K562 (cell line): ENCODE measurements around the gene TTL. TPM values are rescaled to one million over a fixed set of nuclear protein-coding genes. Genes with fewer than 3 reads are reported as not detected.

Experiments used
- ARID1B ChIP-seq: fragments of 450-650 bp; IDR thresholded peaks from 2 replicates; pipeline ENCODE4 v1.6.1; 2016; ENCODE audit warnings: antibody characterized with exemption, mild to moderate bottlenecking, inconsistent platforms
- EGR1 ChIP-seq: fragments of 450-650 bp; conservative IDR thresholded peaks from 2 replicates; pipeline ENCODE4 v1.6.1; 2017; ENCODE audit warnings: mild to moderate bottlenecking
- EP300 ChIP-seq: IDR thresholded peaks from 2 replicates; pipeline ENCODE4 v1.6.1; 2012; ENCODE audit warnings: low read length, improper control_type of control experiment
- ETS1 ChIP-seq: conservative IDR thresholded peaks from 2 replicates; pipeline ENCODE4 v1.6.1; 2011; ENCODE audit warnings: low read depth, mild to moderate bottlenecking, low read length; ENCODE audit not compliant: control insufficient read depth
- KDM5B ChIP-seq: fragments of 200-600 bp; sonication (generic); IDR thresholded peaks from 2 replicates; pipeline ENCODE4 v1.6.1; 2012; ENCODE audit warnings: low read depth, mild to moderate bottlenecking, moderate library complexity, low read length, control low read depth, inconsistent platforms; ENCODE audit not compliant: insufficient replicate concordance
- KLF1 ChIP-seq: fragments of 450-650 bp; IDR thresholded peaks from 2 replicates; pipeline ENCODE4 v1.6.1; 2016; ENCODE audit warnings: missing genetic modification characterization, missing compliant biosample characterization
- KLF13 ChIP-seq: fragments of 450-650 bp; IDR thresholded peaks from 2 replicates; pipeline ENCODE4 v1.6.1; 2016; ENCODE audit warnings: missing genetic modification characterization, low read depth, mild to moderate bottlenecking, missing compliant biosample characterization, moderate library complexity, borderline replicate concordance
- MAFF ChIP-seq: IDR thresholded peaks from 2 replicates; pipeline ENCODE4 v1.6.1; 2012; ENCODE audit warnings: low read length, improper control_type of control experiment
- MYC ChIP-seq, 2 experiments: fragments of 250-450 bp in 1 of 2; sonication (Bioruptor Pico) in 1 of 2; IDR thresholded peaks; 2 replicates each; pipeline versions ENCODE4 v1.5.1 to v1.6.1; 2012 to 2021; ENCODE audit warnings: low read depth in 2 of 2, borderline replicate concordance in 1 of 2, improper control_type of control experiment in 1 of 2, low read length in 1 of 2, mild to moderate bottlenecking in 1 of 2, moderate library complexity in 1 of 2
- NONO ChIP-seq, 2 experiments: fragments of 200-400 bp in 1 of 2; fragments of 450-650 bp in 1 of 2; formaldehyde crosslinking in 1 of 2; IDR thresholded peaks; 2 replicates each; pipeline ENCODE4 v1.6.1; 2017; ENCODE audit warnings: low read depth in 2 of 2, mild to moderate bottlenecking in 2 of 2, moderate library complexity in 2 of 2, low read length in 1 of 2
- PHF8 ChIP-seq: fragments of 200-600 bp; sonication (generic); IDR thresholded peaks from 2 replicates; pipeline ENCODE4 v1.6.1; 2012; ENCODE audit warnings: mixed run types, mild to moderate bottlenecking, inconsistent platforms, low read length, moderate library complexity, borderline replicate concordance
- POLR2AphosphoS5 ChIP-seq: IDR thresholded peaks from 2 replicates; pipeline ENCODE4 v1.6.1; 2011; ENCODE audit warnings: mild to moderate bottlenecking, low read depth, low read length, moderate library complexity; ENCODE audit not compliant: control insufficient read depth, insufficient read depth
- polyA plus RNA-seq, 8 experiments: library from polyadenylated mRNA; depleted of rRNA in 4 of 8; stranded (reverse) in 5 of 8; unstranded in 3 of 8; fragments of >200 nt; fragmentation: Nextera tagmentation in 2 of 8; fragmentation: Illumina TruSeq in 1 of 8; extraction: Ambion mirVana in 2 of 8; extraction: Trizol in 1 of 8; gene quantifications; 2 replicates each; pipeline versions ENCODE4 v1.2.1 to v1.2.3, GENCODE V29; 2011 to 2014; ENCODE audit warnings: inconsistent platforms in 1 of 8, missing spikeins in 1 of 8
- total RNA-seq, 7 experiments: library from RNA; depleted of rRNA in 6 of 7; stranded (reverse); fragments of >200 nt in 6 of 7; fragmentation: Illumina TruSeq in 2 of 7; extraction: Trizol in 2 of 7; gene quantifications; 2 replicates each; pipeline versions ENCODE4 v1.2.1 to v1.2.3, GENCODE V29; 2011 to 2021; ENCODE audit warnings: low replicate concordance in 1 of 7
- TF ChIP-seq, protein P1 (sequence below): fragments of 450-650 bp; IDR thresholded peaks from 2 replicates; pipeline ENCODE4 v1.6.1; 2017; ENCODE audit warnings: antibody characterized with exemption, mild to moderate bottlenecking
- TF ChIP-seq, protein P2 (sequence below): fragments of 250-450 bp; sonication (Bioruptor Pico); IDR thresholded peaks from 2 replicates; pipeline ENCODE4 v1.5.0; 2021
- TF ChIP-seq, protein P3 (sequence below): fragments of 250-450 bp; sonication (Bioruptor Pico); IDR thresholded peaks from 2 replicates; pipeline ENCODE4 v1.5.0; 2022; ENCODE audit warnings: mild to moderate bottlenecking

The TTL gene
- total and polyA plus RNA-seq, 9 of the 15 experiments (the other 6 are each of a cell fraction or from before 2014, with no cell fraction given) = 9.4 to 54.4 (median 34.9) TPM

DNA sequence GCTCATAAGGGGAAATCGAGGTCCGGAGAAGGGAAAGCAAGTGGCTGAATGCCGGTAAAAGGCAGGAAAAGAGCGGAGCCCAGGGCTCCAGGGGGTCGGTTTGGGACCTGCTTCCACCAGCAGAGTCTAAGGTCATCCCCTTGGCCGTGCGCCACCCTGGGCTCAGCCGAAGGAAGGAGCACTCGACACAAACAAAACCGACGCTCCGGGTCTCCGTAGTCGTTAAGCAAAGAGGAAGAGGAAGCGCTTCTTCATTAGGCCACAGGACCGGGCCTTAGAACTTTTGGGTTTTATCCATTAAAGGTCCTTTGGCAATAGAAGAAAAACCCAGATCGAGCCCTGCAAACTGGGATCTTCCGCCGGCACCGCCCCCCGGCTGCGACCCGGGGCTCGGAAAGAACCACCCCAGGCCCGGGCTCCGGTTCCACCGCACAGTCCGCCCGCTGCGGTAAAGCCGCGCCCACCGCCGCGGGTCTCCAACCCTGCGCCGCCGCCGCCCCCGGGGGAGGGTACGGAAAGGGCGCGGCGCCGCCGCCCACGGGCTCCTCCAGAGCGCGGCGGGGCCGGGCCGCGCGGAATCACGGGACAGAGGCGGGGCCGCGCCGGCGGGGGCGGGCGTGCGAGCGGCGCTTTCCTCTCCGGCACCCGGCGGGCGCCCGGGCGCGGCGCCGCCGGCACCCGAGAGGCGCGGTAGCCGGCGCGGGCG lies at the start of gene TTL (continued):
- TF ChIP-seq, protein P1, sequence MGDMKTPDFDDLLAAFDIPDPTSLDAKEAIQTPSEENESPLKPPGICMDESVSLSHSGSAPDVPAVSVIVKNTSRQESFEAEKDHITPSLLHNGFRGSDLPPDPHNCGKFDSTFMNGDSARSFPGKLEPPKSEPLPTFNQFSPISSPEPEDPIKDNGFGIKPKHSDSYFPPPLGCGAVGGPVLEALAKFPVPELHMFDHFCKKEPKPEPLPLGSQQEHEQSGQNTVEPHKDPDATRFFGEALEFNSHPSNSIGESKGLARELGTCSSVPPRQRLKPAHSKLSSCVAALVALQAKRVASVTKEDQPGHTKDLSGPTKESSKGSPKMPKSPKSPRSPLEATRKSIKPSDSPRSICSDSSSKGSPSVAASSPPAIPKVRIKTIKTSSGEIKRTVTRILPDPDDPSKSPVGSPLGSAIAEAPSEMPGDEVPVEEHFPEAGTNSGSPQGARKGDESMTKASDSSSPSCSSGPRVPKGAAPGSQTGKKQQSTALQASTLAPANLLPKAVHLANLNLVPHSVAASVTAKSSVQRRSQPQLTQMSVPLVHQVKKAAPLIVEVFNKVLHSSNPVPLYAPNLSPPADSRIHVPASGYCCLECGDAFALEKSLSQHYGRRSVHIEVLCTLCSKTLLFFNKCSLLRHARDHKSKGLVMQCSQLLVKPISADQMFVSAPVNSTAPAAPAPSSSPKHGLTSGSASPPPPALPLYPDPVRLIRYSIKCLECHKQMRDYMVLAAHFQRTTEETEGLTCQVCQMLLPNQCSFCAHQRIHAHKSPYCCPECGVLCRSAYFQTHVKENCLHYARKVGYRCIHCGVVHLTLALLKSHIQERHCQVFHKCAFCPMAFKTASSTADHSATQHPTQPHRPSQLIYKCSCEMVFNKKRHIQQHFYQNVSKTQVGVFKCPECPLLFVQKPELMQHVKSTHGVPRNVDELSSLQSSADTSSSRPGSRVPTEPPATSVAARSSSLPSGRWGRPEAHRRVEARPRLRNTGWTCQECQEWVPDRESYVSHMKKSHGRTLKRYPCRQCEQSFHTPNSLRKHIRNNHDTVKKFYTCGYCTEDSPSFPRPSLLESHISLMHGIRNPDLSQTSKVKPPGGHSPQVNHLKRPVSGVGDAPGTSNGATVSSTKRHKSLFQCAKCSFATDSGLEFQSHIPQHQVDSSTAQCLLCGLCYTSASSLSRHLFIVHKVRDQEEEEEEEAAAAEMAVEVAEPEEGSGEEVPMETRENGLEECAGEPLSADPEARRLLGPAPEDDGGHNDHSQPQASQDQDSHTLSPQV = 0 out of 2 replicates have a peak, but pooled peaks have one; percentile 18
- peak in 1 of 2 experiments; percentile 75; a peak in 2 of 4 replicates for TF ChIP-seq NONO (IDR thresholded peaks at IDR 0.05; ENCODE audit: low read depth in 2 of 2, low read length in 1 of 2)
- TF ChIP-seq, protein P2, sequence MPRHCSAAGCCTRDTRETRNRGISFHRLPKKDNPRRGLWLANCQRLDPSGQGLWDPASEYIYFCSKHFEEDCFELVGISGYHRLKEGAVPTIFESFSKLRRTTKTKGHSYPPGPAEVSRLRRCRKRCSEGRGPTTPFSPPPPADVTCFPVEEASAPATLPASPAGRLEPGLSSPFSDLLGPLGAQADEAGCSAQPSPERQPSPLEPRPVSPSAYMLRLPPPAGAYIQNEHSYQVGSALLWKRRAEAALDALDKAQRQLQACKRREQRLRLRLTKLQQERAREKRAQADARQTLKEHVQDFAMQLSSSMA (CRISPR knock-in tag) = no peak
- TF ChIP-seq KLF13 = peak; percentile 80
- TF ChIP-seq KDM5B = peak; percentile 52
- 0 out of 2 replicates have a peak, but pooled peaks have one; percentile 5 for TF ChIP-seq EP300
- peak; percentile 42; the same call in 1 of the 2 replicates for TF ChIP-seq KLF1 (tag)
- TF ChIP-seq MYC (IDR thresholded peaks at IDR 0.05; ENCODE audit: low read depth, low read length) = 0 out of 2 replicates have a peak, but pooled peaks have one; percentile 28
- TF ChIP-seq MYC (CRISPR knock-in tag; IDR thresholded peaks at IDR 0.05; ENCODE audit: borderline replicate concordance, low read depth) = no peak
- TF ChIP-seq MAFF = no peak
- TF ChIP-seq ARID1B = no peak
- peak; percentile 44; the same call in 1 of the 2 replicates for TF ChIP-seq POLR2AphosphoS5
- TF ChIP-seq PHF8 = peak; percentile 57; the same call in 1 of the 2 replicates
- 0 out of 2 replicates have a peak, but pooled peaks have one; percentile 23 for TF ChIP-seq ETS1
- TF ChIP-seq EGR1 = peak; percentile 73
- TF ChIP-seq, protein P3, sequence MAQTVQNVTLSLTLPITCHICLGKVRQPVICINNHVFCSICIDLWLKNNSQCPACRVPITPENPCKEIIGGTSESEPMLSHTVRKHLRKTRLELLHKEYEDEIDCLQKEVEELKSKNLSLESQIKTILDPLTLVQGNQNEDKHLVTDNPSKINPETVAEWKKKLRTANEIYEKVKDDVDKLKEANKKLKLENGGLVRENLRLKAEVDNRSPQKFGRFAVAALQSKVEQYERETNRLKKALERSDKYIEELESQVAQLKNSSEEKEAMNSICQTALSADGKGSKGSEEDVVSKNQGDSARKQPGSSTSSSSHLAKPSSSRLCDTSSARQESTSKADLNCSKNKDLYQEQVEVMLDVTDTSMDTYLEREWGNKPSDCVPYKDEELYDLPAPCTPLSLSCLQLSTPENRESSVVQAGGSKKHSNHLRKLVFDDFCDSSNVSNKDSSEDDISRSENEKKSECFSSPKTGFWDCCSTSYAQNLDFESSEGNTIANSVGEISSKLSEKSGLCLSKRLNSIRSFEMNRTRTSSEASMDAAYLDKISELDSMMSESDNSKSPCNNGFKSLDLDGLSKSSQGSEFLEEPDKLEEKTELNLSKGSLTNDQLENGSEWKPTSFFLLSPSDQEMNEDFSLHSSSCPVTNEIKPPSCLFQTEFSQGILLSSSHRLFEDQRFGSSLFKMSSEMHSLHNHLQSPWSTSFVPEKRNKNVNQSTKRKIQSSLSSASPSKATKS (CRISPR knock-in tag) = no peak
